Type B pancreatic cell (in vitro differentiated cells): Measurements from ENCODE around the gene GPC2. TPM values are rescaled to one million over a fixed set of nuclear protein-coding genes. Genes with fewer than 3 reads are reported as not detected.

ENCODE experiments used
- DNase-seq: peaks from one replicate; pipeline ENCODE4 v3.0.0; 2021; ENCODE audit warnings: mixed read lengths; ENCODE audit not compliant: unreplicated experiment; ENCODE audit errors: extremely low spot score
- H3K27ac Mint-ChIP-seq: 2 replicates; pipeline ENCODE4 v1.8.0; 2021; ENCODE audit warnings: mild to moderate bottlenecking, mixed read lengths
- H3K27me3 Mint-ChIP-seq: 2 replicates; pipeline ENCODE4 v1.8.0; 2021; ENCODE audit warnings: mixed read lengths
- H3K36me3 Mint-ChIP-seq: 2 replicates; pipeline ENCODE4 v1.8.0; 2021; ENCODE audit warnings: mixed read lengths
- H3K4me1 Mint-ChIP-seq: one replicate; pipeline ENCODE4 v1.8.0; 2021; ENCODE audit warnings: mixed read lengths; ENCODE audit not compliant: unreplicated experiment
- H3K4me3 Mint-ChIP-seq: 2 replicates; pipeline ENCODE4 v1.8.0; 2021; ENCODE audit warnings: mild to moderate bottlenecking, mixed read lengths
- H3K9me3 Mint-ChIP-seq: 2 replicates; pipeline ENCODE4 v1.8.0; 2021; ENCODE audit warnings: mixed read lengths
- CTCF ChIP-seq: fragments of 200-600 bp; sonication (generic); conservative IDR thresholded peaks from 2 replicates; pipeline ENCODE4 v1.5.0; 2021; ENCODE audit warnings: antibody characterized with exemption, mild to moderate bottlenecking
- total RNA-seq: library from RNA; stranded (reverse); gene quantifications from 2 replicates; pipeline ENCODE4 v1.2.1, GENCODE V29; 2021; ENCODE audit warnings: low replicate concordance

The GPC2 gene
- total RNA-seq, 1 donor from 2014 or later: 53.3 TPM

GRCh38 chr7:100176096-100177044 lies 811 bp downstream of the GPC2 start:
- peaks cover 14% of the 10 kb centered on the region for H3K27me3 Mint-ChIP-seq
- TF ChIP-seq CTCF: no peak
- H3K9me3 Mint-ChIP-seq: no peaks in the 10 kb centered on the region
- peaks cover 16% of the 10 kb centered on the region for H3K4me1 Mint-ChIP-seq
- peak overlapping the region; percentile 93 for H3K4me3 Mint-ChIP-seq
- no peak for DNase-seq
- peak overlapping the region; percentile 50 for H3K27ac Mint-ChIP-seq
- peaks cover 13% of the 10 kb centered on the region for H3K36me3 Mint-ChIP-seq

DNA sequence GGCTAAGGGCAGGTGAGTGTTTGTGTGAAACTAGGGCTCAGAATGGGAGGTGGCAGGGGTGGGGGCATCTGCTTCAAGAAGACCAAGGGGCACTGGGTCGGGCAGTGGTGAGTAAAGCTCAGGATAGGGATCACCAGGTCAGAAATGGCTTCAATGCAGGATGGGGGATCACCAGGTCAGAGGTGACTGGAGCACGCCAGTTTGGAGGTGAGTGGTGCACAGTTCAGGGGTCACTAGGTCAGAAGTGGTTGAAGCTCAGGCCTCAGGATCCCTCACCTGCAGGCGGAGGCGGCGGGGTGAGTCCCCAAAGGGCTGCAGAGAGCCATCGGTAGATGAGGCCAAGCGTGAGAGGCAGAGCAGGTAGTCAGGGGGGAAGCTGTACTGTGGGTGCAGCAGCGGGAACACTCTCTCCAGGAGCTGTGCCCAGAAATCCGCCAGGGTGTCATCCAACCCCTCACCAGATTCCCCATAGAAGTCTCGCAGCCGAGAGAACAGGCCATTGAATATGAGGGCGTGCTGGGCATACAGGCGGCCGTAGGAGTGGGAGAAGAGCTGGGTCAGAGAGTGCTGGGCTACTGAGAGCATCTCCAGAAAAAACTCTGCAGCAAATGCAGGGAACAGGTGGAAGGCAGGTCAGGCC lies 1.8 kb downstream of the GPC2 start:
- peaks cover 21% of the 10 kb centered on the region for H3K4me1 Mint-ChIP-seq
- DNase-seq: no peak
- peak overlapping the region; percentile 93 for H3K4me3 Mint-ChIP-seq
- peaks cover 11% of the 10 kb centered on the region for H3K27me3 Mint-ChIP-seq
- H3K27ac Mint-ChIP-seq: peak overlapping the region; percentile 50
- no peak for TF ChIP-seq CTCF
- H3K9me3 Mint-ChIP-seq: no peaks in the 10 kb centered on the region
- H3K36me3 Mint-ChIP-seq: peaks cover 13% of the 10 kb centered on the region

DNA sequence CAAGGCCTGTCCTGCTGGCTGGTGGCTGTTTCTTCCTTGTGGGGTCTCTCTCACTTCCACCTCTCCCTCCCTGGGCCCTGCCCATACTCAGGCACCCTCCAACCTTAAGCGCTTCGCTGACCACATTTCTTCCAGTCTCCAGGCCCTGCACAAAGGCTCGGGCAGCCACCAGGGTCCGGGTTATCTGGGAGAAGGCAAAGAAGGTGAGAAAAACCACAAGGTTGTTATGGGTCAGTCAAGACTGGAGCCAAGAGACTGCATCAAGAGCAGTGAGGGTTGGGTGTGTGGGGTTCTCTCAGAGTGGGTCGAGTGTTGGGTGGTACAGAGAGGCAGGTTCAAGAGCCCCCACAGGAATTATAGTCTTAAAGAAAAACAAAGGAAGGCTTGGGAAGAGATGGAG lies 2.6 kb downstream of the GPC2 start:
- peaks cover 13% of the 10 kb centered on the region for H3K36me3 Mint-ChIP-seq
- no peak for TF ChIP-seq CTCF
- no peak overlapping the region for H3K27ac Mint-ChIP-seq
- H3K9me3 Mint-ChIP-seq: no peaks in the 10 kb centered on the region
- peaks cover 9% of the 10 kb centered on the region for H3K27me3 Mint-ChIP-seq
- peak overlapping the region; percentile 93 for H3K4me3 Mint-ChIP-seq
- no peak for DNase-seq
- peaks cover 22% of the 10 kb centered on the region for H3K4me1 Mint-ChIP-seq

DNA sequence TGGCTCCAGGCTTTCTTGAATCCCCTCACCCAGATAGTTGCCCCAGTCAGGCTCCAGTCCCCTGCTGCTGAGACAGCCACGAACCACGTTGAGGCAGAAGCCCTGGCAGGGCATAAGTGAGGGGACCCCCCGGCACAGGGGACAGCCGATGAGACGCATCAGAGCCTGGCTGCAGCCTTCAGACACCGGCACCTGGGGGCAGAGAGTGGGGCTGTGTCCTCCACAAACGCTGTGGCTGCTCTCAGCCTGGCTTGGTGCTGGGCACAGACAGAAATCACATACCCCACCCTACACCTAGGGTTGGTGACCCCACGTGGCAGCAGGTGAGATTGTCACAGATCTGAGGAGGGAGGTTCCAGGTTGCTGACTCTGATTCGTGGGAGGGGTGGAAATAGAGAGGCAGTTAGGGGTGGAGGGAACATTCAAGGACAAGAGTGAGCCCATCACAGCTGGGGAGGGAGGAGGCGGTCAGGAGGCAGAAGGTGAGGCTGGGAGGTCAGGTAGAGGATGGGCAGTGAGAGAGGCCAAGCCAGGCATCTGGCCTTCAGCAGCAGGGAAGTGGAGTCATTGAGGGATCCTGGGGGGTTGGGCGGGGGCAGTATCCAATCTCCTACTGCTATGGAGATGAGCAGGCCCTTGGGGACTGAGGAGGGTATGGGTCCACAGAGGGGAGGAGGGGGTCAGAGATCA lies 3.2 kb downstream of the GPC2 start:
- Mint-ChIP-seq H3K4me1 (peaks cover 22% of the 10 kb centered on the region), H3K36me3 (peaks cover 13% of the 10 kb centered on the region), H3K4me3 (peak overlapping the region; percentile 25), H3K27ac (no peak overlapping the region), H3K27me3 (peaks cover 9% of the 10 kb centered on the region), H3K9me3 (no peaks in the 10 kb centered on the region)
- no peak for TF ChIP-seq CTCF
- DNase-seq: no peak

DNA sequence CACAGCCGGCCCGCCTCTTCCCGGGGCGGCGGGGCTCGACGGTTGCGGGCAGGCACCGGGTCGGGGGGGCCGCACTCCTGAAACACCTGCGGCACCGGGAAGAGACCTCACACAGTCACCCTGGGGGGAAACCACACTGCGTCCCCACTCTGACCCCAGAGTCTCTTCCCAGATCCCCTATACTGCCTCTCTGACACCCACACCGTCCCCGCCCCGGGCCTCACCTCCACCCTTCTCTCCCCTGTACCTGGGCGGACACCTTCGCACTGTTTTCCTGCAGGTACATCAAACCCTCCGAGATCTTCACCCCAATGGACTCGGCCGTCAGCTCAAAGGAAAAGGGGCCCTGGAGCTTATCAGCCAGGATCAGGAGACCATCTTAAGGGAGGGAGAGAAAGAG lies 5.3 kb downstream of the GPC2 start:
- peaks cover 43% of the 10 kb centered on the region for H3K4me1 Mint-ChIP-seq

More for the DNA sequence above, 5.3 kb downstream of the GPC2 start:
- TF ChIP-seq CTCF: no peak
- DNase-seq: no peak
- H3K4me3 Mint-ChIP-seq: peak overlapping the region; percentile 83
- peaks cover 13% of the 10 kb centered on the region for H3K36me3 Mint-ChIP-seq
- H3K27ac Mint-ChIP-seq: no peak overlapping the region
- peaks cover 23% of the 10 kb centered on the region for H3K27me3 Mint-ChIP-seq
- H3K9me3 Mint-ChIP-seq: no peaks in the 10 kb centered on the region
